ENCODE data around the gene IRGQ. TPM values are rescaled to one million over a fixed set of nuclear protein-coding genes. Genes with fewer than 3 reads are reported as not detected.
"Not testable (repeated sequence)": the region's sequence is repeated elsewhere in the genome, so short reads cannot be mapped to it uniquely, and the experiment has no call there.

Gene IRGQ
- total RNA-seq, 1 experiment from 2014 or later: 24.1 TPM

DNA sequence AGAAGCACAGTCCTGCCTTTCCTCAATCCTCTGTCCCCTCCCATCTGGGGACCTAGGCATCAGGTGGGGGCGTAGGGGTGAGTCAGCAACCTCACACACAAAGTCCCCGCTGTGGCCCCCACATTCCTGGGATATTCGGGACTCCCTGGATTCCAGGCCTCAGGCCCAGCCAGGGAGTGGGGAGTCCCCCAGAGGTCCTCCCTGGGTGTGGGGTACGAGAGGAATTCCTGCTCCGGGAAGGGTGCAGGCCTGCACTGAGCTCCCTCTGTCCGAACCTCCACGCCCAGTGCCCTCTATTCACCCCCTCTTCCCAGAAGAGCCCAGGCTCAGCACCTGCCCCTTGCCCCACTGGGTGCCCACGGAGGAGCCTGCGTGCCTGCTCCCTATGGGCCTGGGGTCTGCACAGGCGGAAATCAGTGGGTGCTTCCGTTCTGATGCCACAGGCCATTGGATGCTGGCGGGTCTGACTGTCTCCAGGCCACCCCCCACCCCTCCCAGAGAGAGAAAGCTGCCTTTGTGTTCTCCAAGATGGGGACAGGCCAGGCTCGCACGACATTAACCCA, 40.3 kb upstream of the IRGQ start:
- H2AFZ ChIP-seq (ENCODE audit: low read length): no peak overlapping the region
- H3K9me3 ChIP-seq (ENCODE audit: control insufficient read depth, low read depth, low read length): no peaks in the 10 kb centered on the region
- H3K23me2 ChIP-seq (ENCODE audit: insufficient read length, low read depth, low read length, poor library complexity, severe bottlenecking): peaks cover 24% of the 10 kb centered on the region
- no peak overlapping the region for H2BK20ac ChIP-seq (ENCODE audit: low read depth, low read length, poor library complexity, severe bottlenecking)
- H4K20me1 ChIP-seq (ENCODE audit: control insufficient read depth, insufficient read depth, insufficient read length): no peaks in the 10 kb centered on the region
- no peaks in the 10 kb centered on the region for H3K79me2 ChIP-seq (ENCODE audit: insufficient read depth, low read length)
- H3K27me3 ChIP-seq (ENCODE audit: insufficient read depth, low read length): peaks cover 20% of the 10 kb centered on the region; the same call in 1 of the 2 replicates
- H3K27ac ChIP-seq (ENCODE audit: insufficient read length, low read depth, low read length): no peak overlapping the region
- peak overlapping the region; percentile 16; the same call in 1 of the 2 replicates for H3K14ac ChIP-seq (ENCODE audit: insufficient read depth, low read length)
- H3K23ac ChIP-seq (ENCODE audit: insufficient read length, low read depth, low read length): no peak overlapping the region
- Mint-ChIP-seq H3K27me3 (ENCODE audit: low read depth) (peaks cover 72% of the 10 kb centered on the region), H3K4me1 (peaks cover 19 to 40% of the 10 kb centered on the region in 2 experiments), H3K4me3 (peak overlapping the region in 1 of 2 experiments; percentile 88; a peak in 3 of 5 replicates), H3K36me3 (ENCODE audit: insufficient read depth in 1 of 3, low read depth in 3 of 3) (peaks cover 0 to 5% (median 0%) of the 10 kb centered on the region in 3 experiments; a peak in 2 of 7 replicates), H3K9me3 (peaks cover 0 to 2% of the 10 kb centered on the region in 2 experiments; a peak in 2 of 5 replicates), H3K27ac (no peak overlapping the region; a peak in 2 of 7 replicates)
- no peak overlapping the region for H4K5ac ChIP-seq (ENCODE audit: insufficient read length, low read depth, low read length)
- no peak overlapping the region for H2BK12ac ChIP-seq (ENCODE audit: insufficient read length, low read depth, low read length)
- peak; percentile 50 for DNase-seq
- H2AK5ac ChIP-seq (ENCODE audit: insufficient read length, low read length): no peak overlapping the region
- H2BK120ac ChIP-seq (ENCODE audit: low read depth, low read length, poor library complexity, severe bottlenecking): no peak overlapping the region
- no CpG with 5 or more reads among the region's 14 CpGs for WGBS (ENCODE audit: extremely low coverage, insufficient read length, low lambda C conversion rate)
- no peak overlapping the region for H3K56ac ChIP-seq (ENCODE audit: insufficient read length, low read depth, low read length)
- no peak overlapping the region for H3K18ac ChIP-seq (ENCODE audit: insufficient read length, low read depth, low read length)
- H3K4ac ChIP-seq (ENCODE audit: low read depth, low read length): no peak overlapping the region
- H3K4me2 ChIP-seq (ENCODE audit: insufficient read depth, insufficient read length, low read length): peak overlapping the region; percentile 31
- no peak overlapping the region for H4K91ac ChIP-seq (ENCODE audit: insufficient read length, low read depth, low read length)
- TF ChIP-seq, protein P1, sequence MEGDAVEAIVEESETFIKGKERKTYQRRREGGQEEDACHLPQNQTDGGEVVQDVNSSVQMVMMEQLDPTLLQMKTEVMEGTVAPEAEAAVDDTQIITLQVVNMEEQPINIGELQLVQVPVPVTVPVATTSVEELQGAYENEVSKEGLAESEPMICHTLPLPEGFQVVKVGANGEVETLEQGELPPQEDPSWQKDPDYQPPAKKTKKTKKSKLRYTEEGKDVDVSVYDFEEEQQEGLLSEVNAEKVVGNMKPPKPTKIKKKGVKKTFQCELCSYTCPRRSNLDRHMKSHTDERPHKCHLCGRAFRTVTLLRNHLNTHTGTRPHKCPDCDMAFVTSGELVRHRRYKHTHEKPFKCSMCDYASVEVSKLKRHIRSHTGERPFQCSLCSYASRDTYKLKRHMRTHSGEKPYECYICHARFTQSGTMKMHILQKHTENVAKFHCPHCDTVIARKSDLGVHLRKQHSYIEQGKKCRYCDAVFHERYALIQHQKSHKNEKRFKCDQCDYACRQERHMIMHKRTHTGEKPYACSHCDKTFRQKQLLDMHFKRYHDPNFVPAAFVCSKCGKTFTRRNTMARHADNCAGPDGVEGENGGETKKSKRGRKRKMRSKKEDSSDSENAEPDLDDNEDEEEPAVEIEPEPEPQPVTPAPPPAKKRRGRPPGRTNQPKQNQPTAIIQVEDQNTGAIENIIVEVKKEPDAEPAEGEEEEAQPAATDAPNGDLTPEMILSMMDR (conservative IDR thresholded peaks at IDR 0.05): no peak
- H3T11ph ChIP-seq (ENCODE audit: low read length): no peak overlapping the region
- no peak overlapping the region for H3K9ac ChIP-seq (ENCODE audit: extremely low read depth, insufficient read length, low read length)
- no peaks in the 10 kb centered on the region for H3K79me1 ChIP-seq (ENCODE audit: insufficient read depth, low read depth, low read length, poor library complexity, severe bottlenecking)
- no peak overlapping the region for H4K8ac ChIP-seq (replicated peaks; ENCODE audit: insufficient read length, low read depth, low read length)
- H2BK15ac ChIP-seq (ENCODE audit: low read depth, low read length): no peak overlapping the region
- H2BK5ac ChIP-seq (ENCODE audit: insufficient read length, low read length): no peak overlapping the region
- H3K4me1 ChIP-seq (ENCODE audit: insufficient read depth, low read length): peaks cover 3% of the 10 kb centered on the region; the same call in 1 of the 2 replicates

- not testable (repeated sequence) for H3K79me2 ChIP-seq (ENCODE audit: insufficient read depth, low read length); H4K8ac ChIP-seq (replicated peaks; ENCODE audit: insufficient read length, low read depth, low read length); H2BK5ac ChIP-seq (ENCODE audit: insufficient read length, low read length); H3K56ac ChIP-seq (ENCODE audit: insufficient read length, low read depth, low read length); H2AFZ ChIP-seq (ENCODE audit: low read length); H3K4ac ChIP-seq (ENCODE audit: low read depth, low read length); H3T11ph ChIP-seq (ENCODE audit: low read length); H2BK15ac ChIP-seq (ENCODE audit: low read depth, low read length); H4K5ac ChIP-seq (ENCODE audit: insufficient read length, low read depth, low read length); H3K9ac ChIP-seq (ENCODE audit: extremely low read depth, insufficient read length, low read length); H2BK120ac ChIP-seq (ENCODE audit: low read depth, low read length, poor library complexity, severe bottlenecking); H4K20me1 ChIP-seq (ENCODE audit: control insufficient read depth, insufficient read depth, insufficient read length); H2BK12ac ChIP-seq (ENCODE audit: insufficient read length, low read depth, low read length); H2AK5ac ChIP-seq (ENCODE audit: insufficient read length, low read length); H3K23ac ChIP-seq (ENCODE audit: insufficient read length, low read depth, low read length); H3K9me3 Mint-ChIP-seq; H3K36me3 Mint-ChIP-seq (ENCODE audit: insufficient read depth in 1 of 3, low read depth in 3 of 3); H2BK20ac ChIP-seq (ENCODE audit: low read depth, low read length, poor library complexity, severe bottlenecking); H3K9me3 ChIP-seq (ENCODE audit: control insufficient read depth, low read depth, low read length); H4K91ac ChIP-seq (ENCODE audit: insufficient read length, low read depth, low read length); H3K4me1 ChIP-seq (ENCODE audit: insufficient read depth, low read length); H3K27ac ChIP-seq (ENCODE audit: insufficient read length, low read depth, low read length); H3K79me1 ChIP-seq (ENCODE audit: insufficient read depth, low read depth, low read length, poor library complexity, severe bottlenecking)
- Mint-ChIP-seq H3K27me3 (ENCODE audit: low read depth) (peaks cover 70% of the 10 kb centered on the region), H3K4me1 (peaks cover 18 to 37% of the 10 kb centered on the region in 2 experiments), H3K27ac (peak overlapping the region; percentile 74 to 94 (median 91); a peak in 5 of 7 replicates), H3K4me3 (peak overlapping the region; percentile 61 to 88)
- Histone ChIP-seq H3K14ac (ENCODE audit: insufficient read depth, low read length) (peak overlapping the region; percentile 41; the same call in 1 of the 2 replicates), H3K27me3 (ENCODE audit: insufficient read depth, low read length) (peaks cover 18% of the 10 kb centered on the region; the same call in 1 of the 2 replicates), H3K23me2 (ENCODE audit: insufficient read length, low read depth, low read length, poor library complexity, severe bottlenecking) (peaks cover 24% of the 10 kb centered on the region), H3K4me2 (ENCODE audit: insufficient read depth, insufficient read length, low read length) (peak overlapping the region; percentile 63), H3K18ac (ENCODE audit: insufficient read length, low read depth, low read length) (peak overlapping the region; percentile 33)
- DNase-seq: peak; percentile 34
- WGBS (ENCODE audit: extremely low coverage, insufficient read length, low lambda C conversion rate): no CpG with 5 or more reads among the region's 2 CpGs
Observed at GRCh38 chr19:43635561-43635940, 39.6 kb upstream of the IRGQ start.
